SIG-M5 treated with dmso at 0.1 percent for 504 hours (cell line): ENCODE results near the gene TMEM81.

Source experiments
- DNase-seq: peaks from one replicate; lab custom pipeline; 2025; ENCODE audit not compliant: unreplicated experiment; lab: John Stamatoyannopoulos, UW

Gene TMEM81

DNA sequence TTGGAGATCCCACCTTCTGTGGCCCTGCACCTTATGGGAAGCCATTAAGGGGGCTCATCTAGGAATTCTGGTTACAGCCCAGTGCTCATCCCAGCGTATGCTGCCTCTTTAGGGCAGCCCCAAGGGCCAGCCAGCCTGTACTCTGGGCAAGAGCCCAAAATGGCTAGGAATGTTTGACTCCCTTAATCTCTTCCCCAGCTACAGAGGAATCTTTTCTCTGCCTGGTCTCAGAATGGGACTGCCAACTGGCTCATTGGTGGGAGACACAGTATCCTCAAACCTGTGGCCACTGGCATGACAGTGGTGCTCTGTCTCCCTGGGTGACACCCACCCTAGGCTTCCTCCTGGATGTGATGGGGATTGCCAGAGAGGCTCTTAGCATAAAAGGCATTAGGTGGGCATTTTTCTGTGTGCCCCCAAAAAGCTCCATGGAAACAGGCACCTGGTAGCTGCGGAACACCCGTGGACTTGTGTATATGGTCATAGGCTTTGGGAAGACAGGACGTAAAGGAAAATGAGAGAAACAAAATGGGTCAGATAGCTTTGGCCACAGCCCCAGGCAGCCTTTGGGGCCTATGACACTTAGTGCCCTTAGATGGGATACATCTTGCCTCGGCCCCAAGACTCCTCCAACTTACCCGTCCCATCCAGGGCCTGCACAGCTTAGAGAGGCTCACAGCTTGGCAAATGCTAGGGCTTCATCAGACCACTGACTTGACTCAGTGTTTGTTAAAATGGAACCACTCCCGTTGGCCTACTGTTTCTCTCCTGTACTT is 6.9 kb downstream of the TMEM81 start:
- no peak for DNase-seq

DNA sequence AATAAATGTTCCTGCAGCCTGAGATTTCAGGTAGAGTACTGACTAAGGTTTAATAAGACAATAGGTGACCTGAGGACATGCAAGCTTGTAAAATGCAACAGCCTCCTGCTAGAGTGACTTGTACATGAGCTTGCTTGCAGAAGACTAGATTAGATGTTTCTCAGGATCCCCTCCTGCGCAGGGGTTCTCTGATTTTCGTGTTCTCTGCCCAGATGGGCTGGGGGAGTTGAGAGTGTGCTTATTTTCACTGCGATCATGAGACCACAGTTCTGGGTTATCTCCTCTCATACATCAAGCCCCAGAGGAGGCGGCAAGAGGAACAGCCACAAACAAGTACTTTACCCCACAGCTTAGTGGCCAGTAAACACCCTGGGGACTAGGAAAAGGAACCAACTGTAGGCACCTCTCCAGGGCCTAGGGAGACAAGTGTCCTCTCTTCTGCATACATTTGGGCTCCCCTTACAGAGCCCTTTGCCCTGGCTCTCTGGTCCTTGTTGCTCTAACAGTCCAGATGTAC is 8.0 kb downstream of the TMEM81 start:
- no peak for DNase-seq

DNA sequence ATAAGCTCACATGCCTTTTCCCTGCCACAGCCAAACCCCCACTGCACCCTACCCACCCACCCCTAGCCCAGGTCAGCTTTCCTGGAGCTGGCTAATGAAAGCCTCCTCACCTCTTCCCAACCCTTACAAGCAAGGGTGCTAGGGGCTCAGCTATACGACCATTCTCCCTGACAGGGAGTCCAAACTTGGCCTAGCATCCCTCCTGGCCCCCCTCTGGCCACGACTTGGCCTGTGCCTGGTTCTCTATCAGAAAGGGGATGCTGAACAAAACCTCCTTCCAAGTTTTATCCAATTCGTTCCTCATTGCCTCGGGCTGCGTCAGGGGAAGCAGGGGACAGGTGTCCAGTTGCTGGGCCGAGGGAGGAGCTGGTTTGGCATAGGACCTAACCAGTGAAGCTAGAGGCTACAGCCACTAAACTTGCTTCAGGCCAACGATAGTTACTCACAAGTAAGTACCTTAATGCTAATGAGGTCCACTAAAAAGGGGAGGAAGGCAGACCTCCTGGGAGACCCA is 8.6 kb downstream of the TMEM81 start:
- DNase-seq = no peak

DNA sequence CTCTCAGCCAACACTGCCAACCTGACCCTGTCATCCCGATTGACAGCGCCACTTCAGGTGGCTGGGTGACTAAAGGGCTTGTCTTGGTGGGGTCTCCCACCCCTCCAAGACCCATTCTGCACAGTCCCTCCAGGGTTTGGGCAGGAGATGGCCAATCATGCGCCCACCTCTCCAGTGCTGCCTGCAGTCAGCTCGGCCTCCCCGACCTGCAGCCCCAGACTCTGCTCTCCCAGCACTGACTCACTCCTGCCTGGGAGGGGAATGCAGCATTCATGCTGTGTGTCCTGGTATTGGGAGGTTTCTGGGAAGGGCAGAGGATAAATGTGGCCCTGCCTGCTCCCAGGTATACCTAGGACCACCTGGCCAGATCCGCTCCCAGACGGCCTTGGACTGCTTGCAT is 9.7 kb downstream of the TMEM81 start:
- no peak for DNase-seq

DNA sequence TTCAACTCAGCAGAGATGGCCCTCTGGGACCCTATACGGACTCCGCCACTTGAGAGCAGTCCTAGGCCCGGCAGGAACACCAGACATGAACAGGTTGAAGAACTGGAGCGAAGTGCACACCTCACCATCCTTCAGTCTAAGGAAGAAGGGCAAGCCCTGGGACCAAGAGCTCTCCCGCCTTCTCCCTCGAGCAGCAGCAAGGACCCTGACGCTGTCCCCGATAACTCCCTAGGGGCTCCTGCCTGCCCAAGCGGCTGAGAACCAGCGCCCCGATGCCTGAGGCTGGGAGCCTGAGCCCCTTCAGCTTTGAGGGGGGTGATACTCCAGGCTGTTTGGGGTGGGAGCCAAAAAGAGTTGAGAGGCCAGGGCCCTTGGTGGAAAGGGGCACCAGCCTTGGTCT is 10.2 kb downstream of the TMEM81 start:
- DNase-seq = no peak

DNA sequence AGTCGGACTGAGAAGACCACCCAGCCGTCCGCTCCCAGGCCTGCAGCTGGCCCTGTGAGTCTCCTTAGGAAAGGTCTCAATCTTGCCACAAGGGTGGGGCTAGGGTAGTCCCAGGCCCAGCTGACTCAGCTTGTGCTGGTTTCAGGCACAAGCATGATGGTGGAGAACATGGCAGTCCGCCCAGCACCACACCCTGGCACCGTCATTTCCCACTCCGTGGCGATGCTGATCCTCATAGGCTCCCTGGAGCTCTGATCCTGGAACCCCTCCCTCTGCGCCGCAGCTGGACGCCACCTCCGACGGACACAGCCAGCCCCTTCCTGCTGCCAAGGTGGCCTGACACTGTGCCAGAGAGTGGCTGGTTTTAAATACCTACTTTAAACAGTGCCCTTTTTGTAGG is 10.7 kb downstream of the TMEM81 start:
- no peak for DNase-seq

DNA sequence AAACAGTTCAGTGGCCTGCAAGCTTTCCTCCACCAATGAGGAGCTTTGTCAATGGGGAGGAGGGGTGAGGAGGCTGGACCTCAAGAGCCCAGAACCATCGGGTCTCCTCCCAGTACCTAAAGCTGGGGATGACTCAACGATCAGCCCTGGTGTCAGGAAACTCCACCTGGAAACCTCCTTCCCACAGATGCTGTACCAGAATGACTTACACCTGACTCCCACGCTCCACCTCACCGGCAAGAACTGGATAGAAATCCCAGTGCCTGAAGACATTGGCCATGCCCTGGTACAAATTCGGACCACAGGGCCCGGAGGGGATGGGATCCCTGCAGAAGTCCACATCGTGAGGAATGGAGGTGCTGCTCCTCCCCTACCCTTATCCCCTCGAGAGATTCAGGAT is 11.4 kb downstream of the TMEM81 start:
- DNase-seq = no peak

DNA sequence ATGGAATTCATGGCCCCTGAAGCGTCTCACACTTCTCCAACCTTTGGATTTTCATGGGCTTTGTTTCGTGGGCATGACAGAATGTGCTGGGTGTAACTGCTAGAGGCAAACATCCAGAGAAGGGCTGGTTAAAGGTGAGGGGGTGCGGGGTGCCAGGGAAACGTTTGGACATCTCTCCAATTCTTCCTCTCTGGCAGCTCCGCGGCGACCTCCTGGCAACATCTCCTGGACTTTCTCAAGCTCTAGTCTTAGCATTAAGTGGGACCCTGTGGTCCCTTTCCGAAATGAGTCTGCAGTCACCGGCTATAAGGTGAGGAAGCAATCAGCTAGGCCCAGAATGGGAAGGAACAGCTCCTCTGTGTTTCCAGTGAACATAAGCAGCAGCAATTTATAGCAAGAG is 12.0 kb downstream of the TMEM81 start:
- no peak for DNase-seq

DNA sequence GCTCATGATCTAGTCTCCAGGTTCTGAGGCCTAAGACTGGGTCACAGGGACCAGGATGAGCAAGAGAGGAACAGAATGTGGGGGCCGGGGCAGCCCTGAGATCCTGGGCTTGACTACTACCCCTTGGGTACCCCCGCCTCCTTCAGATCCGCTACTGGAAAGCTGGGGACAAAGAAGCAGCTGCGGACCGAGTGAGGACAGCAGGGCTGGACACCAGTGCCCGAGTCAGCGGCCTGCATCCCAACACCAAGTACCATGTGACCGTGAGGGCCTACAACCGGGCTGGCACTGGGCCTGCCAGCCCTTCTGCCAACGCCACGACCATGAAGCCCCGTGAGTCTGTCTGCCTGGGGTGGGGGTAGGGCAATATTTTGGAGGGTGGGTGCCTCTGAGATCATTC is 12.5 kb downstream of the TMEM81 start:
- DNase-seq = no peak

DNA sequence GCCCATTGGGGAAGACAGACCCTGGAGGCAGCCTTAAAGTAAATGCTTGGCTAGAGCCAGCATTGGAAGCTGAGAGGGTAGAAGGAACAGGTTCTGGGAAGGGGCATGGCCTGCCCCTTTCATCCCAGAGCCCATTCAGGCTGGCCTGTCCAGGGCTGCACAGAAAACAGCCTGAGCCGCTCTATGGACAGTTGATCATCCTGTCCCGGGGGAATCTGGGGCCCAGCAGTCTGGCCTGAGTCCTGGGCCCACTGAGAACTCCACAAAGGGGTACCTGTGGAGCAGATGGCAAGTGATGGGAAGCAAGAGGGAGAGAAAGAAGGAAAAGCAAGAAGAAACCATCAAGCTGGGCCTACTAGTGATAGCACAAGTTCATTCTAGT is 13.2 kb downstream of the TMEM81 start:
- no peak for DNase-seq

DNA sequence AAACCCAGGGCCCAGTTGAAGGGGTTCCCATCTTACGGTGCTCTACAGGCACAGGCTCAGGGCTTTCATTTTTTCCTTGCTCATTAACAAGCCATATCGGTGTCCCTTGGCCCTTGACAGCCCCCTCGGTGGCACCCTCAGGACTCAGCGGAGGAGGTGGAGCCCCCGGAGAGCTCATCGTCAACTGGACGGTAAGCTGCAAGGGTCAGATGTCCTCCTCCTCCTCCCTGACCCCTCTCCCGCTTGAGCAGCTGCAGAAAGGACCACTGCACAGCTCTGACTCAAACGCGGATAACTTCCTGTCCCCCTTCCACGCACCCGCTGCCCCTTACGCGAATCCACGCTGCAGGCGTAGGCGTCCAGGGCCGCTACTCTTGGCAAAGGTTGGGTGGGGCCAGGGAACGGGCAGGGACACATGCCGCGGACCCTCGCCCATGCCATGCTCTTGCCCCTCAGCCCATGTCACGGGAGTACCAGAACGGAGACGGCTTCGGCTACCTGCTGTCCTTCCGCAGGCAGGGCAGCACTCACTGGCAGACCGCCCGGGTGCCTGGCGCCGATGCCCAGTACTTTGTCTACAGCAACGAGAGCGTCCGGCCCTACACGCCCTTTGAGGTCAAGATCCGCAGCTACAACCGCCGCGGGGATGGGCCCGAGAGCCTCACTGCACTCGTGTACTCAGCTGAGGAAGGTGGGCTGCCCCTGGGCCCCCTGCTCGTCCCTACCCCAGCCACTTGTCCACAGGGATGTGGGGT is 14.7 kb downstream of the TMEM81 start:
- DNase-seq = no peak

DNA sequence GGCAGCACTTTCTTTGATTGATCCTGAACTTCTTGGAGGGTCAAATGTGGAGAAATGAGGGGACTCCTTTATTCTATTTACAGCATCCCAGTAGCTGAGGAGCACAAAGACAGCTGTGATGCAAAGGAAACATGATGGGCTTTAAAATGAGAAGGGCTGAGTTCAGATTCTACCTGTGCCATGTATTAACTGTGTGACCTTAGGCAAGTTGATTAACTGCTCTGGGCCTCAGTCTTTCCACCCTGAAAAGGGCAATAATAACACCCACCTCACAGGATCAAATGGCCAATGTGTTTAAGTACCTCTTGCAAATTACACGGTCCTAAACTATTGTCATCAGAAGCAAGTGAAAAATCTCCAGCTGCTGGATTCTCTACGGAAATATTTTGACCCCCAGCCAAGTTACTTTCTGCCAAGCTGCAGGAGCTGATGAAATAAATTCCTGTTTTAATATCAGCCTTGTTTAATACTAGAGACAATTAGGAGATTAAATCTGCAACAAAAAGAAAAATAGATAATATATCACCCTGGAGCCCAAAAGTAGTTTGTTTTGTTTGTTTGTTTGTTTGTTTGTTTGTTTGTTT is 15.7 kb downstream of the TMEM81 start:
- DNase-seq = no peak

DNA sequence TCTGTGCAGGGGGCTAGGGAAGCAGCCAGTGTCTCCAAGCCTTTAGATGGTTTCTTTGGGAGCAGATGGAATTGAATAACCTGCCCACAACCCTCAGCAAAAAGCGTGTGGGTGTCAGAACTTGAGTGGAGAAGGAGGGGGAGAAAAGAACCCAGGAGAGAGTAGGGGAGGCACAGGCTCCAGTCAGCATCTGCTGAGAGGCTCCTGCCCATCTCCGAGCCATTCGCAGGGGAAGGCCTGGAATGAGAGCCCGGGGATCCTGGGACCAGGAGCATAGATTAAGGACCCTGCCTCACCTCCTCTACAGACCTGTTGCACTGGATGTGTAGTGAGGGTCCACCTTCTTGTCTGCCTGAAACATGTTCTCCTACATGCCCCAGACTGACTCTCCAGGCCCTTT is 16.3 kb downstream of the TMEM81 start:
- no peak for DNase-seq

DNA sequence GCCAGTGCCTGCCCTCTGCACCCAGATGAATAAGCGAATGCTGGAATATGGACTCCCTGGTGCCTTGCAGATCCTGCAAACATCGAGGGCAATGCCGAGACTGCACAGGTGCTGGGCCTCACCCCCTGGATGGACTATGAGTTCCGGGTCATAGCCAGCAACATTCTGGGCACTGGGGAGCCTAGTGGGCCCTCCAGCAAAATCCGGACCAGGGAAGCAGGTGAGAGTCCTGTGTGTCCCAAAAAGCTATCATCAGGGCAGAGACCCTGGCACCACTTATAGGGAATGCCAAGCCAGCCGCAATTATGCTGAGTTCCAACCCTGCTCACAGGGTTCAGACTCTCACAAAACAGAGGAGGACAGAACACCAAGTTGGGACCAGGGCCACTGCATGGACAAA is 17.2 kb downstream of the TMEM81 start:
- no peak for DNase-seq

DNA sequence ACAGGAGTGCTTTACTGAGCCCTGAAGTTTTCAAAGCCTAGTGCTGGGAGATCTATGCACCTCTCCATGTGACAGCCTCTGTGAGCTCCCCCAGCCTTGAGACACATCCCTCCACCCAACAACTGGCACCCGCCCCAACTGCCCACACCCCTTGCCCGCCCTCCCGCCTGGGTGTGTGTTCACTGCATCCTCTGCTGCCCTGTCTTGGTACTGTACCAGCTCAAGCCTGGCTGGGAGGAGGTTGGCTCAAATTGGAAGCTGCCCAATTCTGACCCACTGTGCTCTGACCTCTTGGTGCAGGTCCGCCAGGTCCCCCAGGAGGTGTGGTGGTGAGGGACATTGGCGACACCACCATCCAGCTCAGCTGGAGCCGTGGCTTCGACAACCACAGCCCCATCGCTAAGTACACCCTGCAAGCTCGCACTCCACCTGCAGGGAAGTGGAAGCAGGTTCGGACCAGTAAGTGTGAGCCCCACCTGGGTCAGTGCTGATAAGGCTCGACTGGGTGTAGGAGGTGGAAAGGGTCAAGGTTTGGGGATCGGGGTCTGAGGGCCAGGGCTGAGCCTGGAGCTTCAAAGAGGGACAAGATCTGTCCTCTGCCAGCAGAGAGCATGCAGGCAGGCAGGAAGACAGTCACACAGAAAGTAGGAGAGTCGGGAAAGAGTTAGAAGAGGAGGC is 18.0 kb downstream of the TMEM81 start:
- DNase-seq = no peak

DNA sequence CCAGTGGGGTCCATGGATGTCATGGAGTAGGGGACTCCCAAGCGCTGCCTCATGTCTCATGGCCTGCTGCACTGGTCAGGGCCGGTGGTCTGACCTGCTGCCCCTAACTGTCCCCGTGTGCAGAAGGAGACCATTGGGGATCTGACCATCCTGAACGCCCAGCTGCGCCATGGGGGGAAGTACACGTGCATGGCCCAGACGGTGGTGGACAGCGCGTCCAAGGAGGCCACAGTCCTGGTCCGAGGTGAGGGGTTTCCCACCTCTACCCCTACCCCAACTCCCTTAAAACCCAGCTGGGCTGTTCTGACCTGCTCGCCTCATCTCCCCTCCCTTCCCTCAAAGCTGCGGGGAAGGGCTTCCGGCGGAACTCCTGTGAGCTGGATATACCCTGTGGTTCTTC is 18.6 kb downstream of the TMEM81 start:
- DNase-seq = no peak

DNA sequence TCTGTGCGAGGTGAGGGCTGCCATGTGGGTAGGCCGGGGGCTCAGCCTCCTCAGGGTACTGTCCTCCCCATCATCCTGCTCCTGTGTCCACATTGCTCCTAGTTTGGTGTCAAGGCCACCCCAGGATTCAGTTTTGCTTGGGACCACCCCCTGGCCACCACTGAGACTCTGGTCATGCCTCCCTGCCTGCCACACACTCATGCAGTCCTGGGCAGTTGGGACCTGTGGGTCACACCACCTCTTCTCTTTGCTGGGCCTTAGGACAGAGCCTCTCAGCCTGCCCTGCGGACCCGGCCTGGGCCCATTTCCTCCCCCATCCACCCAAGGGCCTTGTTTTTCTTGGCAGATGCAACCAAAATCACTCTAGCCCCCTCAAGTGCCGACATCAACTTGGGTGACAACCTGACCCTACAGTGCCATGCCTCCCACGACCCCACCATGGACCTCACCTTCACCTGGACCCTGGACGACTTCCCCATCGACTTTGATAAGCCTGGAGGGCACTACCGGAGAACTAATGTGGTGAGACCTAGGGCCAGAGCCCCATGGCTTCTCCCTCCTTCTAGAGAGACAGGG is 19.4 kb downstream of the TMEM81 start:
- no peak for DNase-seq

DNA sequence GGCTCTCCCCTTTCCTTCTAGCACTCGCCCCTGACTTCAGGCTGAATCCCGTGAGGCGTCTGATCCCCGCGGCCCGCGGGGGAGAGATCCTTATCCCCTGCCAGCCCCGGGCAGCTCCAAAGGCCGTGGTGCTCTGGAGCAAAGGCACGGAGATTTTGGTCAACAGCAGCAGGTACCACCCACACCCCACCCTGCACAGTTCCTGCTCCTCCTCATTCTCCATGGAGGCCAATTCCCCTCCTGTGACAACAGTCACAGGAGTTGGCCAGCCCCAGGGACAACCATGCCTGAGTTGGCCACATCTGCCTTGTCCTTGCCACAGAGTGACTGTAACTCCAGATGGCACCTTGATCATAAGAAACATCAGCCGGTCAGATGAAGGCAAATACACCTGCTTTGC is 20.0 kb downstream of the TMEM81 start:
- DNase-seq = no peak

DNA sequence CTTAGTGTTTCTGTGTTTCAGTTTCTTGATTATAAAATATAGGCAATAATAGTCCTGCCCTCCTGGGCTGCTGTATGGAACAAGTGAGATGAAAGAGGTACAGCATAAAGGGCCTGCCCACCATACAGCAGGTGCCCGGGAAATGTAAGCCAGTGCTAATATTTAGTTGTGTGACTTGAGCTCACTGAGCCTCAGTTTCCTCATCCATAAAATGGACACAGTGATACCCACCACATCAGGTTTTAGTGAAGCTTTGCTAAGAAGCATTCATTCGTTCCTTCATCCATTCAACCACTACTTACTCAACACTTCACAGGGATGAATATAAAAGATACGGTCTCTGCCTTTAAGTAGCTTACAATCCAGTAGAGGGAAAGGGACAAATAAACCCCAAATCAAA is 21.4 kb downstream of the TMEM81 start:
- no peak for DNase-seq

DNA sequence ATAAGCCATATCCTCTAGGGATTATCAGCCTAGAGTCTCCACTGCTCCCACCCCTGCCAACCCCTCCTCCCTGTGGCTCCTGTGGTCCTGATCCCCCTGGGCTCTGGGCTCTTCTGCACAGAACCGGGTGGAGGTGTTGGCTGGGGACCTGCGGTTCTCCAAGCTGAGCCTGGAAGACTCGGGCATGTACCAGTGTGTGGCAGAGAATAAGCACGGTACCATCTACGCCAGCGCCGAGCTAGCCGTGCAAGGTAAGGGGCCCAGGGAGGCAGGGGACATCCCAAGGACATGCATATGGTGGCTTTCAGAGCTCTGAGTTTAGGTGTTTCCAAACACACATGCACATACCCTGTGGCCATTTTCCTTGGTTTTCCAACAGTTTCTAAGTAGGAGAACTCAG is 21.9 kb downstream of the TMEM81 start:
- no peak for DNase-seq

DNA sequence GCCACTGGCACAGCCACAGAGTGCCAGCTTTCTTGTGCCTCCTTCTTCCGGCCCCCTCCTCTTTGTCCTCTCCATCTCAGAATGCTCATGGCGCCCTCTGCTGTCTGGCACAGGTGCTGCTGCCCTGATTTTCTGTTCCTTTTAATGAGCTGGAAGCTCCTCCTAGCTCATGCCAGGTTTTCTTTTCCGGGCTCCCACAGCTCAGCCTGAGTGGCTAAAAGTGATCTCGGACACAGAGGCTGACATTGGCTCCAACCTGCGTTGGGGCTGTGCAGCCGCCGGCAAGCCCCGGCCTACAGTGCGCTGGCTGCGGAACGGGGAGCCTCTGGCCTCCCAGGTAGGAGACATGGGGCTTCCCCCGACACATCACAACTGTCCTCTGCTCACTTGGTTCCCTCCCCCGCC is 22.6 kb downstream of the TMEM81 start:
- peak; percentile 78 for DNase-seq
